Motor neuron (in vitro differentiated cells): Measurements from ENCODE around the gene LRMDA. TPM values are rescaled to one million over a fixed set of nuclear protein-coding genes. Genes with fewer than 3 reads are reported as not detected.
"Not testable (repeated sequence)": the region's sequence is repeated elsewhere in the genome, so short reads cannot be mapped to it uniquely, and the experiment has no call there.

Source experiments
- ATAC-seq, 8 experiments: fragments of 200-7000 bp; cut with Tn5 transposase; replicated peaks in 6 of 8; 2 replicates each; pipeline ENCODE4 v1.8.0; 2021; ENCODE audit warnings: mild to moderate bottlenecking in 8 of 8, moderate library complexity in 8 of 8
- H3K27ac ChIP-seq, 2 donors: fragments of 250-450 bp; sonication (Bioruptor Pico); 2 replicates each; pipeline ENCODE4 v1.9.0; 2021; ENCODE audit warnings: antibody characterized with exemption in 2 of 2, mild to moderate bottlenecking in 2 of 2, moderate library complexity in 1 of 2
- H3K4me1 ChIP-seq, 2 donors: fragments of 250-450 bp; sonication (Bioruptor Pico); replicated peaks in 1 of 2; 2 replicates each; pipeline ENCODE4 v1.6.1; 2021; ENCODE audit warnings: antibody characterized with exemption in 2 of 2, mild to moderate bottlenecking in 2 of 2, moderate library complexity in 1 of 2
- H3K4me3 ChIP-seq, 5 donors: fragments of 250-450 bp; sonication (Bioruptor Pico); 2 replicates each; pipeline ENCODE4 v1.9.0; 2021; ENCODE audit warnings: antibody characterized with exemption in 5 of 5, mild to moderate bottlenecking in 5 of 5, moderate library complexity in 4 of 5
- WGBS, 10 experiments: fragments of 450-650 bp; shearing (Covaris generic); methylation state at CpG; one replicate each; pipeline ENCODE4 v1.0.0; 2022; 5-methylcytosine and 5-hydroxymethylcytosine counted together
- in situ Hi-C, 9 experiments: fragments of 400-800 bp; cut with MboI; loops; one replicate each; pipeline ENCODE4 v1.15.0; 2021; ENCODE audit warnings: low sequenced_read_pairs in 9 of 9, low pct_unique_long_range_greater_than_20kb in 2 of 9; ENCODE audit not compliant: unreplicated experiment in 9 of 9
- total RNA-seq, 8 experiments: library from RNA; unstranded; fragments of 300-600 nt; gene quantifications; 2 replicates each; pipeline versions ENCODE4 v1.2.3 to v1.2.4, GENCODE V29; 2022

Gene LRMDA
- total RNA-seq, 8 experiments from 2014 or later = 0.85 to 5.4 (median 2.2) TPM; not detected in 1

DNA sequence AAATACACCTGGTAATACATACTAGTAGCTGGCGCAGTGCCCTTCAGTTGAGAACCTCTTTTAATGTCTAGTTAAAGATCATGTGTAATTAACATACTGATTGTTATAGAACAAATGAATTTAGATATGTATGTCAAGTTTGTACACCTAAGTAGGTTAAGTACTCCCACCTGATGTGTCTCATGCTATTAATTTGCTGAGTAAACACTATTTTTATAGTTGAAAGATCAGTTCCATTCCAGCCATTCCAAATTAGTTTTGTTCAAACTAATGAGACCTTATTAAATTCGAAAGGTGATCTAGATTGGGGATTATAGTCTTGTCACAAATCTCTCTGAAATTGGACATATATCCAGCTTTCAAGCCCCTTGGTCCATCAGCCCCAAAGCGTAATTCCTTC is 710.0 kb downstream of the LRMDA start:
- H3K27ac ChIP-seq = no peak overlapping the region
- in situ Hi-C loops = no loop called here
- ATAC-seq = no peak
- H3K4me1 ChIP-seq = no peaks in the 10 kb centered on the region
- 56 to 100% (median 90%) methylated on average over 2 to 3 of the region's 3 CpGs; no CpG with 5 or more reads in 1 of the 10 experiments for WGBS, 10 experiments
- no peak overlapping the region for H3K4me3 ChIP-seq

GRCh38 chr10:76148217-76148616 is 716.8 kb downstream of the LRMDA start:
- 100% methylated on average over 1 of the region's 8 CpGs; no CpG with 5 or more reads in 9 of the 10 experiments for WGBS, 10 experiments
- peaks cover 22 to 24% of the 10 kb centered on the region in 2 donors for H3K4me1 ChIP-seq
- in situ Hi-C loops, H3K27ac ChIP-seq, ATAC-seq, H3K4me3 ChIP-seq: not testable (repeated sequence)

DNA sequence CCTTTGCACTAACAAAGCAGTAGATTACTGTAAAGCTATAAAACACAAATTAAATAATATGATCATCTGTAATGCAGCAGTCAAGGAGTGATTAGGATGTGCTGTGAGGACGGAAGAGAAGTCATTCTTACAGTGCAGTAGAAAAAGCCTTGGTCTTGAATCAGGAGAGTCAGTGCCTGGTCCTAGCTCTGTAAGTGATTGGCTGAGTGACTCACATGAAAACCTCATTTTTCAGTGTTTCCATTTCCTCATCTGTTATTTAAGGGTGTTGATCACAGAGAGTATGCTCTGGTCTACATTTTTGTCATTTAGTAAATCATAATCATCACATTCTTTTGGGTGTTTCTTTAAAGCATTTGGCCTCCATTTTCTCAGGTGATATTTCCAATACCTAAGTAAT is 717.8 kb downstream of the LRMDA start:
- H3K27ac ChIP-seq = peak overlapping the region in 1 of 2 donors; percentile 72
- in situ Hi-C loops = no loop called here

DNA sequence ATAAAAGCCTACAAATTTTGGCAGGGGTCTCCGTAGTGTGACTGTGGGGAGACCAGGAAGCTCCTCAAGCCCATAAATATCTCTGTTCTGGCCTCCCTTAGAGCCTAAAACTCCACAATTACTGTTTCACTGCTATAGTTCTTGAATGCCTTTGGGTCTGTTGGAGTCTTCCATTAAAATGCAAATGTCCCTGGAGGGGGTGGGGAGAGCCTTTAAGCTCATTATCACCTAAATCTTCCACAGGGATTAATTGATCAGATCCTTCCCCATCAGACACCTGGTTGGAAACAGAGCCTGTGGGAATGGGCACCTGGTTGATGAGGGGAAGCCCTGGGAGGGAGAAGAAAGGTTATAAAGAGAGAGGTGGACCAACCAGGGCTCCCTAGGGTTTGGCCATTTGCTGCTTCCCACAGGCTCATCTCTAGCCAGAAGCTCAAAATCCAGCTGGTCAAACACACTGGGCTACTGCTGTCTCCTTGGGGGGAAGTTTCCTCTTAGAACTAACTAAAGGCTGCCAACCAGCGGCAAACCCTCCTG is 718.2 kb downstream of the LRMDA start:
- no peak overlapping the region for H3K4me3 ChIP-seq
- H3K27ac ChIP-seq = peak overlapping the region; percentile 72 to 75
- H3K4me1 ChIP-seq = peaks cover 22 to 24% of the 10 kb centered on the region in 2 donors
- in situ Hi-C loops = no loop called here
- no peak for ATAC-seq
- 0 to 90% (median 40%) methylated on average over 1 of the region's 2 CpGs; no CpG with 5 or more reads in 3 of the 10 experiments for WGBS, 10 experiments

More for the DNA sequence above, 717.8 kb downstream of the LRMDA start:
- Histone ChIP-seq H3K4me3 (no peak overlapping the region), H3K4me1 (peaks cover 22 to 24% of the 10 kb centered on the region in 2 donors)
- no peak for ATAC-seq
- 29 to 80% (median 33%) methylated on average over 1 of the region's 1 CpG; no CpG with 5 or more reads in 6 of the 10 experiments for WGBS, 10 experiments

GRCh38 chr10:76150139-76150875 is 718.9 kb downstream of the LRMDA start:
- WGBS, 10 experiments = 0 to 96% (median 44%) methylated on average over 3 to 11 of the region's 17 CpGs; no CpG with 5 or more reads in 2 of the 10 experiments
- in situ Hi-C loops = no loop called here
- H3K27ac ChIP-seq = peak overlapping the region; percentile 72 to 75
- H3K4me3 ChIP-seq = peak overlapping the region in 1 of 5 donors; percentile 9
- ATAC-seq = peak in 6 of 8 experiments; percentile 16 to 86 (median 85)
- peaks cover 22 to 24% of the 10 kb centered on the region in 2 donors for H3K4me1 ChIP-seq

DNA sequence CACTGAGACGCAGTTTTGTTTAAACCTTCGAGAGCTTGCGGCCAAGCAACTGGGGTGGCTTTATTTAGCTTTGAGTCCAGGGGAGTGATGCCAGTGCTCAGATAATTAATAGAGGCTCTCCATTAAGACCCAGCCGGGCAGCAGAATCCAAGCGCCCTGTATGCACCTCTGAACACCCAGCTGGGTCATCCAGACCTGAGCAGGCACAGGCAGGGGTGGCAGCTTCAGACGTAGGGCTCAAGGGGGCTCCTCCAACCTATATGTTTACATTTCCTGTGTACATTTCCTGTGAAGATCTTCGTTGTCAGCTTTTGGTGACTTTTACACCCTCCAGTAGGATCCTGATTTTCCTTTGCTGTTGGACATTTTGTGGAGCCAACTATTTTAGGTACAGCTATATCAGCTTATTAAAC is 719.5 kb downstream of the LRMDA start:
- Histone ChIP-seq H3K4me1 (peaks cover 22 to 24% of the 10 kb centered on the region in 2 donors), H3K4me3 (peak overlapping the region in 1 of 5 donors; percentile 9), H3K27ac (peak overlapping the region in 1 of 2 donors; percentile 14)
- in situ Hi-C loops = no loop called here
- peak in 5 of 8 experiments; percentile 53 to 64 (median 61) for ATAC-seq
- 0 to 67% (median 12%) methylated on average over 1 to 4 of the region's 7 CpGs; no CpG with 5 or more reads in 1 of the 10 experiments for WGBS, 10 experiments

DNA sequence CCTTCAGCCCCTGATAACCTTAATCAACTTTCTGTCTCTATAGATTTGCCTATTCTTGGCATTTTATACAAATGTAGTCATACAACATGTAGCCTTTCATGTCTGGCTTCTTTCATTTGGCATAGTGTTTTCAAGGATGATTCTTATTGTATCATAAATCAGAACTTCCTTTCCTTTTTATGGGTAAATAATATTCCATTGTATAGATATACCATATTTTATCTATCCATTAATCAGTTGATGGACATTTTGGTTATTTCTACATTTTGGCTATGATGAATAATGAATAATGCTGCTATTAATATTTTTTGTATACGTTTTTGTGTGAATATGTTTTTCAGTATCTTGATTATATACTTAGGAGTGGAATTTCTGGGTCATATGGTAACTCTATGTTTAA is 720.8 kb downstream of the LRMDA start:
- no peak overlapping the region for H3K27ac ChIP-seq
- 13 to 100% (median 77%) methylated on average over 1 of the region's 1 CpG; no CpG with 5 or more reads in 1 of the 10 experiments for WGBS, 10 experiments
- H3K4me3 ChIP-seq = no peak overlapping the region
- peaks cover 22 to 24% of the 10 kb centered on the region in 2 donors for H3K4me1 ChIP-seq
- ATAC-seq = no peak
- in situ Hi-C loops = no loop called here

- H3K4me3 ChIP-seq = no peak overlapping the region
- H3K4me1 ChIP-seq = peaks cover 1 to 6% of the 10 kb centered on the region in 2 donors
- WGBS, 10 experiments = 29 to 86% (median 67%) methylated on average over 1 of the region's 1 CpG; no CpG with 5 or more reads in 5 of the 10 experiments
- in situ Hi-C loops = no loop called here
- no peak for ATAC-seq
- no peak overlapping the region for H3K27ac ChIP-seq
Measured at GRCh38 chr10:76155961-76156360, 724.5 kb downstream of the LRMDA start.

GRCh38 chr10:76160446-76161300 is 729.2 kb downstream of the LRMDA start:
- Histone ChIP-seq H3K4me1 (peaks cover 0 to 9% of the 10 kb centered on the region in 2 donors), H3K4me3 (no peak overlapping the region), H3K27ac (no peak overlapping the region)
- 44 to 98% (median 84%) methylated on average over 4 to 12 of the region's 12 CpGs for WGBS, 10 experiments
- no peak for ATAC-seq
- in situ Hi-C loops = no loop called here

DNA sequence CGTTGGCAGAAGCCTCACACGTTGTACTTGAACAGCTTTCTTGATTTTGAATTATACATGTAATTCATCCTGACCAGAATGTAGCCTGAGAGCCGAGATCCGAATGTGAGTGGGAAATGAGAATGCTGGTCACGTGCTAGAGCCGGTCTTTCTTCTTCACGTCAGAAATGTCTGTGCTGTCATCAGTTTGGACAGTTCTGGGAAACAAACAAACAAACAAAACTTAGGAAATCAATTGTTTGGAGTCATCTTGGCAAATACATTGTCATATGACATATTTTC is 729.8 kb downstream of the LRMDA start:
- no peak overlapping the region for H3K4me3 ChIP-seq
- peak in 1 of 8 experiments; percentile 62 for ATAC-seq
- in situ Hi-C loops = no loop called here
- H3K27ac ChIP-seq = no peak overlapping the region
- WGBS, 10 experiments = 11 to 92% (median 88%) methylated on average over 3 to 7 of the region's 7 CpGs; no CpG with 5 or more reads in 2 of the 10 experiments
- peaks cover 0 to 9% of the 10 kb centered on the region in 2 donors for H3K4me1 ChIP-seq

GRCh38 chr10:76168437-76168836 is 737.0 kb downstream of the LRMDA start:
- 57 to 100% (median 96%) methylated on average over 1 of the region's 1 CpG for WGBS, 10 experiments

DNA sequence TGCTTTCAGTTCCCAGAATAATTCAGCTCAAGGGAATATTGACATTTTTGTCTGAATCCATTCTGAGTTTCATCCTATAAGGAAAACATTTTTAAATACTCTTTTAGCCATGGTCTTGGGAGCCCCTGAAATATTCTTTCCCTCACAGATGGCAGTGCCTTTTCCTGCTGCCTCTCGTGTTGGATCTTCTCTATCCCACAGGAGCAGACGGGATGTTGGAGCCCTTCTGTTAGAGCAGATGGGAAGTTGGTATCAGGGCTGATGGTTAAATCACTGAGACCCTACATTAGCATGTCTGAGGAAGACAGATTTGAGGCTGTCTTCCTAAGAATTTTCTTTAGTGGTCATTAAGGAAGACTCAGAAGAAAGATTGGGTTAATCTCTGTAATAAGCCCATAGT is 737.8 kb downstream of the LRMDA start:
- in situ Hi-C loops = no loop called here
- H3K4me1 ChIP-seq = no peaks in the 10 kb centered on the region
- no peak overlapping the region for H3K27ac ChIP-seq
- WGBS, 10 experiments = 50 to 100% (median 79%) methylated on average over 1 to 2 of the region's 2 CpGs; no CpG with 5 or more reads in 3 of the 10 experiments
- no peak overlapping the region for H3K4me3 ChIP-seq
- no peak for ATAC-seq

More at GRCh38 chr10:76168437-76168836, 737.0 kb downstream of the LRMDA start:
- Histone ChIP-seq H3K4me1 (peaks cover 0 to under 1% of the 10 kb centered on the region in 2 donors), H3K27ac (no peak overlapping the region), H3K4me3 (no peak overlapping the region)
- ATAC-seq = no peak
- in situ Hi-C loops = no loop called here

- in situ Hi-C loops = no loop called here
- WGBS, 10 experiments = 70 to 100% methylated on average over 1 to 2 of the region's 2 CpGs; no CpG with 5 or more reads in 8 of the 10 experiments
Measured at GRCh38 chr10:76172020-76172419, 740.6 kb downstream of the LRMDA start.

More at GRCh38 chr10:76172020-76172419, 740.6 kb downstream of the LRMDA start:
- no peak for ATAC-seq
- no peaks in the 10 kb centered on the region for H3K4me1 ChIP-seq
- no peak overlapping the region for H3K4me3 ChIP-seq
- H3K27ac ChIP-seq = no peak overlapping the region
